Cardiac muscle cell (in vitro differentiated cells and primary cell): ENCODE data around the gene ETV5. TPM values are rescaled to one million over a fixed set of nuclear protein-coding genes. Genes with fewer than 3 reads are reported as not detected.

Source experiments
- DNase-seq, 2 donors: peaks; one replicate each; pipeline versions ENCODE4 v3.0.0 to v3.0.0-alpha.2; 2010 to 2017; ENCODE audit warnings: low read depth in 1 of 2, low spot score in 1 of 2
- H3K27ac ChIP-seq: fragments of 200-600 bp; sonication (generic); 2 replicates; pipeline ENCODE4 v1.5.1; 2016
- H3K27me3 ChIP-seq: fragments of 200-600 bp; sonication (generic); 2 replicates; pipeline ENCODE4 v1.6.0; 2016; ENCODE audit warnings: control low read depth
- H3K36me3 ChIP-seq: fragments of 200-600 bp; sonication (generic); 2 replicates; pipeline ENCODE4 v1.5.1; 2016; ENCODE audit warnings: control low read depth
- H3K4me1 ChIP-seq: fragments of 200-600 bp; sonication (generic); 2 replicates; pipeline ENCODE4 v1.8.1; 2017; ENCODE audit warnings: low read depth, mild to moderate bottlenecking, mixed run types
- H3K4me3 ChIP-seq: fragments of 200-600 bp; sonication (generic); 2 replicates; pipeline ENCODE4 v1.5.1; 2016; ENCODE audit warnings: mild to moderate bottlenecking
- H3K9me3 ChIP-seq: fragments of 200-600 bp; sonication (generic); 2 replicates; pipeline ENCODE4 v1.5.1; 2017; ENCODE audit warnings: low read depth, mild to moderate bottlenecking, control low read depth
- polyA plus RNA-seq: library from polyadenylated mRNA; unstranded; fragments of >200 nt; fragmentation: Nextera tagmentation; extraction: Ambion mirVana; gene quantifications from 2 replicates; pipeline ENCODE4 v1.2.1, GENCODE V29; 2016
- total RNA-seq: library from RNA; depleted of rRNA; stranded (reverse); fragments of >200 nt; gene quantifications from 2 replicates; pipeline ENCODE4 v1.2.3, GENCODE V29; 2016
- TF ChIP-seq, protein P1 (sequence below): IDR thresholded peaks from 2 replicates; pipeline ENCODE4 v1.5.1; 2012; ENCODE audit warnings: low read depth, mild to moderate bottlenecking, low read length

Gene ETV5
- total and polyA plus RNA-seq, 2 experiments from 2014 or later = 16.3 to 29.3 TPM

DNA sequence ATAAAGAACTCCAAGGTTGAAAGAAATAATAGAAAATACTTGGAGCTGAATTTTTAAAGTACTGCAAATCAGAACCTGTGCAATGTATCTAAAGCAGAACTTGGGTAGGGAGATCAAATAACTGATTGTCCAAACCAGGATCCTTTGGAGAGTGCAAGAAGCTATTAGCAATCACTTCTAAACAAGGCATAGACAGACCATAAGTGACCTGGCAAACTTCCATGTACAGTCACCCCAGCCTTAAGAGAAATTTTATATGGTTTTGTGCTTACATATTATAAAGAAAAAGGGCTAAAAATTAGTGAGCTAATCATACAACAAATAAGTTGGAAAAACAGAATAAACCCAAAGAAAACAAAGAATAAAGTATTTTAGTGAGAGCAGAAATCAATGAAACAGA is 35.2 kb downstream of the ETV5 start:
- Histone ChIP-seq H3K27me3 (no peaks in the 10 kb centered on the region), H3K4me3 (no peak overlapping the region), H3K4me1 (peaks cover 5% of the 10 kb centered on the region), H3K27ac (no peak overlapping the region), H3K36me3 (no peaks in the 10 kb centered on the region), H3K9me3 (no peaks in the 10 kb centered on the region)
- no peak for DNase-seq
- TF ChIP-seq, protein P1, sequence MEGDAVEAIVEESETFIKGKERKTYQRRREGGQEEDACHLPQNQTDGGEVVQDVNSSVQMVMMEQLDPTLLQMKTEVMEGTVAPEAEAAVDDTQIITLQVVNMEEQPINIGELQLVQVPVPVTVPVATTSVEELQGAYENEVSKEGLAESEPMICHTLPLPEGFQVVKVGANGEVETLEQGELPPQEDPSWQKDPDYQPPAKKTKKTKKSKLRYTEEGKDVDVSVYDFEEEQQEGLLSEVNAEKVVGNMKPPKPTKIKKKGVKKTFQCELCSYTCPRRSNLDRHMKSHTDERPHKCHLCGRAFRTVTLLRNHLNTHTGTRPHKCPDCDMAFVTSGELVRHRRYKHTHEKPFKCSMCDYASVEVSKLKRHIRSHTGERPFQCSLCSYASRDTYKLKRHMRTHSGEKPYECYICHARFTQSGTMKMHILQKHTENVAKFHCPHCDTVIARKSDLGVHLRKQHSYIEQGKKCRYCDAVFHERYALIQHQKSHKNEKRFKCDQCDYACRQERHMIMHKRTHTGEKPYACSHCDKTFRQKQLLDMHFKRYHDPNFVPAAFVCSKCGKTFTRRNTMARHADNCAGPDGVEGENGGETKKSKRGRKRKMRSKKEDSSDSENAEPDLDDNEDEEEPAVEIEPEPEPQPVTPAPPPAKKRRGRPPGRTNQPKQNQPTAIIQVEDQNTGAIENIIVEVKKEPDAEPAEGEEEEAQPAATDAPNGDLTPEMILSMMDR = no peak

- H3K27me3 ChIP-seq = no peaks in the 10 kb centered on the region
- H3K27ac ChIP-seq = no peak overlapping the region
- TF ChIP-seq, protein P1 = no peak
- no peaks in the 10 kb centered on the region for H3K9me3 ChIP-seq
- no peak for DNase-seq
- no peaks in the 10 kb centered on the region for H3K36me3 ChIP-seq
- no peak overlapping the region for H3K4me3 ChIP-seq
- peaks cover 9% of the 10 kb centered on the region for H3K4me1 ChIP-seq
These were observed 37.9 kb downstream of the ETV5 start for GRCh38 chr3:186070996-186071395.

DNA sequence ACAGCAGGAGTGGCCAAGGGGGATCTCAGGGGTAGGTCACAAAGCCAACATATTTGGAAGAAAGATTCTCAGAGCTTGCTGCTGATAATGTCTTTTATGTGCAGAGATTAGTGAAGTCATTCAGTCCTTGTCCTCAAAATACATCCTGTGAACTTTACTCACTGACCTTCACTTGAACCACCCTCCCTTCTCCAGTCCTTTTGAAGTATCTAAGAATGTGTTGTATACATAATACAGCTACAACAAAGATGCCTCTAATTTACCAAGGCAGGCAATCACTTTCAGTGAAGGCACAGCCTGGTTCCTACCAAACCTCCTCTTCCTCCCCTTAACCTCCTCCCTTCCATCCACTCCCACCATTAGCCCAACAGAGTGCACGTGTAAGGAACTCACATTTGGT is 38.3 kb downstream of the ETV5 start:
- Histone ChIP-seq H3K36me3 (no peaks in the 10 kb centered on the region), H3K27ac (no peak overlapping the region), H3K27me3 (no peaks in the 10 kb centered on the region)

GRCh38 chr3:186070133-186070532 is 38.8 kb downstream of the ETV5 start:
- no peak for DNase-seq
- H3K27ac ChIP-seq = no peak overlapping the region
- no peaks in the 10 kb centered on the region for H3K36me3 ChIP-seq
- H3K4me1 ChIP-seq = peaks cover 9% of the 10 kb centered on the region
- TF ChIP-seq, protein P1 = no peak
- no peak overlapping the region for H3K4me3 ChIP-seq
- no peaks in the 10 kb centered on the region for H3K9me3 ChIP-seq
- no peaks in the 10 kb centered on the region for H3K27me3 ChIP-seq

More for the DNA sequence above, 38.3 kb downstream of the ETV5 start:
- H3K9me3 ChIP-seq = no peaks in the 10 kb centered on the region
- no peak overlapping the region for H3K4me3 ChIP-seq
- no peak for DNase-seq
- peaks cover 9% of the 10 kb centered on the region for H3K4me1 ChIP-seq
- TF ChIP-seq, protein P1 = no peak

DNA sequence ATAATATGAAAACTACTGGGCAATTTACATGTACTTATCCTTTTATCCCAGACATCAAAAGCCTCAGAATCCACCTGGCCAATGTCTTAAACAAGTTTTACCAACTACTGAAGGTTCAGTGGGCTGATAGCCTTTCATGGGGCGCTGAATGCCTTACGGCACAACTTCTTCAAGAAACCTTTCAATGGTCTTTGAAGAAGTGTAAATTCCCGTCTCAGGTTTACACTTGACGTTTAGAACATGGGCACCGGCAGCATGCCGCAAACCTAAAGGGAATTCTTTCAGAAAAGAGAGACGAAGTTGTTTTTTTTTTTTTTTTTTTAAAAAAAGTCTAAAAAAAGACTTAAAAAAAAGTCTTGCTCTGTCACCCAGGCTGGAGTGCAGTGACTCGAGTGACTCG is 39.7 kb downstream of the ETV5 start:
- H3K9me3 ChIP-seq = no peaks in the 10 kb centered on the region
- no peaks in the 10 kb centered on the region for H3K36me3 ChIP-seq
- no peak for DNase-seq
- H3K27me3 ChIP-seq = no peaks in the 10 kb centered on the region
- TF ChIP-seq, protein P1 = no peak
- no peak overlapping the region for H3K4me3 ChIP-seq
- no peak overlapping the region for H3K27ac ChIP-seq
- H3K4me1 ChIP-seq = peaks cover 9% of the 10 kb centered on the region

DNA sequence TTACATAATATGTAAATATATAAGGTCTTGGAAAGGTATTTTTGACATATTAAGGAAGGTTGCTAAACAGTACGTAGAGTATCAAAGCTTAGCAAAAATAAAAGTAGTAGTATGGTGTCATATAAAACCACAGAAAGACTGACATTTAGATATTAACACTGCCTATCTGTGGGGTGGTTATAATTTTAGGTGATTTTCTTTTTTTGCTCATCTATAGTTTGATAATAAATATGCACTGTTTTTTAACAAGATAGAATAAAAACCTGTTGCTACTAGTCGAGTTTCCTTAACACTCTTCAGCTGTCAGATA is 40.7 kb downstream of the ETV5 start:
- H3K4me3 ChIP-seq = no peak overlapping the region
- no peaks in the 10 kb centered on the region for H3K27me3 ChIP-seq
- no peaks in the 10 kb centered on the region for H3K36me3 ChIP-seq
- no peak for DNase-seq
- peaks cover 9% of the 10 kb centered on the region for H3K4me1 ChIP-seq
- TF ChIP-seq, protein P1 = no peak
- H3K9me3 ChIP-seq = no peaks in the 10 kb centered on the region
- no peak overlapping the region for H3K27ac ChIP-seq
